GM18873 (cell line): ENCODE results near the gene RARG.

Experiments used
- ATAC-seq: cut with Tn5 transposase; IDR thresholded peaks from one replicate; pipeline ENCODE4 v1.9.1; 2021; ENCODE audit warnings: mild to moderate bottlenecking, moderate library complexity, moderate number of reproducible peaks; ENCODE audit not compliant: unreplicated experiment, low FRiP score

Gene RARG

DNA sequence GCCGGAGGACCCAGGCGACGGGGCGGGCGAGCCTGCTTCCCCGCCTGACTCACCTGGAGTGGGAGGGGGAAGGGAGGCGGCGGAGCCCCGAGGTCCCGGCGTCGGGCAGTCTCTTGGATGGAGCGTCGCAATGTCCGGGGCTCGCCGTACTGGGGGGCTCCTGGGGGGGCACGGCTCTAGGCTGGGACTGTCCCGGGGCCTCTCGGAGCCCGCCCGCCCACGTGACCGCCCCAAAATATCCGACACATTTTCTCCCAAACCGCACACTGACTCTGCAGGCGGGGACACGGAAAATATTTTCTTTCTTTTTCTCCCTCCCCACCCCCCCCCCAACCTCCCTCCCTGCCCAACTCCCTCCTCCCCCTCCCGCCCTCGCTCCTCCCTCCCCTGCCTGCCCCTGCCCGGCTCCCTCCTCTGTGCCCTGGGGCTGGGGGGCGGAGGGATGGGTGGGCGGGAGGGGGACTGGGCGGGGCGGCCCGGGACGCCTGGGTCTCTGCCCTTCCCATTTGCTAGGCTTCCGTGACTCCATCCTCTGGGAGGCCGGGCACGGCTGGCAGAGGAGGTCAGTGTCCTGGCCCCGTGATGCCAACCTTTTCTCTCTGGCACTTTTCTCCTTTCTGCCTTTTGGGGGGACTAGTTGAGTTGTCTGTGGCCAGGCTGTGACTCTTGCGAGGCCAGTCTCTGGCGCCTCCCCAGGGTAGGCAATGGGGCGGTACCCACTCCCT, at the start of gene RARG:
TSS of gene RARG (minus strand) at position 289 of the 725 bp plus-strand sequence. CDS start 4,664 bp downstream, outside the sequence.
- no peak for ATAC-seq

DNA sequence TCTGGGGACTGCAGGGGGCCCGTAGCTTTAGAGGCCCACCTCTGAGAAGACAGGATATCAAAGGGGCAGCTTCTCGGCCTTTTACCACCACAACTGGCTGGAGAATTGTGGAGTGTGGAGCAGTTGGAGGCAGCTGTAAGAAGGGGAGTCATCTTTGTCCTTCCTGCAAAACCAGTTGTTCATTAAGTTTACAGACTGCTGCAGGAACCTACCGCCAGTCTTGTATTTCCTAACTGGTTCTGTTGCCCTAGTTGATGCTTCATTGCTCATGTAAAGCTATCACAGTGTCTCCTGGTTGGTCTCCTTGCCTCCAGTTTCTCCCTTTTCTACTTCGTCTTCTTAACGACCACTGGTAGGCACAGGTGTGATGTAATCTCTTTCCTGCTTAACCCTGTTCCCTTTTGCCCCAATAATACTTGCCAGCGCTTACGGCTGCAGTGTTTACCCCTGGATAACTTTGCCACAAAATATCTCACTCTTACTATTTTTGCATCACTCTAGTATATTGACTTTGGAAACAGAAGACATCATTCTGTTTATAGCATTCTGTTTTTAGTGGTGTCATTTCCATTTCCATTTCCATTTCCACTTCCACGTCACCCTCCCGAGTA, 48.0 kb upstream of the RARG start:
- ATAC-seq, result no peak

DNA sequence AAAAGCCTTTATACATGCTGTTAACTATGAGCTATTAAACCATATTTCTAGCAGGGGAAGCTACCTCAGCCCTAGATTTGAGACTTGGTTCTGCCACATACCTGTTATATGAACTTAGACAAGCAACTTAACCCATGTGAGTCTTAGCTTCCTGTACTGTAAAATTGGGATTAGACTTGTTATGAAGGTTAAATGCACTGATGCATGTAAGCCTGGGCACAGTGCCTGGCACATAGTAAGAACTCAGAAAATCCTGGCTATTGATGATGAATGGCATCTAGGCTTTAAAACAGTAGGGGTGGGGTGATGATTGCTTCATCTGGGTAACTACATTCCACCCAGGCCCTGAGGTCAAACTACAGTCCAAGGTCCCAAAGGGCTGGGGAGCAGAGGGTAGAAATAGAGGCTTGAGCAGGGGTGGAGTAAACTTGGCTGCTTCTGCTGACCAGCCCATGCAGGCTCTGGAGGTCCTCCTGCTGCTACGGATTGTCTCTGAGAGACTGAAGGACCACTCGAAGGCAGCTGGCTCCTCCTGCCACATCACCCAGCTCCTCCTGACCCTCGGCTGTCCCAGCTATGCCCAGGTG, 47.4 kb upstream of the RARG start:
- no peak for ATAC-seq

DNA sequence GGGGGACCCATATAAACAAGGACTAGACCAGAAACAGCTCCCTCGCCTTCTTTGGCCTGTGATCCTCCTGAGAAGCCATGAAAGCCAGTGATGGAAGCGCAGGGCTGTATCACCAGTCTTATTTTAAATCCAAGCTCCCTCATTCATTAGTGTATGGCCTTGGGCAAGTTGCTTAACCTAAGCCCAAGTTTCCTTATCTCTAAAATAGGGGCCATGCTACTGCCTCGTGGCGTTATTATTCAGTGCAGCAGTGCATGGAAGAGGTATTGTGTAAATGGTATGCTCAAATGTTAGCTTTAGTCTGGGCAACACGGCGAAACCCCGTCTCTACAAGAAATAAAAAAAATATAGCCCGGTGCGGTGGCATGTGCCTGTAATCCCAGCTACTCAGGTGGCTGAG, 46.0 kb upstream of the RARG start:
- no peak for ATAC-seq

DNA sequence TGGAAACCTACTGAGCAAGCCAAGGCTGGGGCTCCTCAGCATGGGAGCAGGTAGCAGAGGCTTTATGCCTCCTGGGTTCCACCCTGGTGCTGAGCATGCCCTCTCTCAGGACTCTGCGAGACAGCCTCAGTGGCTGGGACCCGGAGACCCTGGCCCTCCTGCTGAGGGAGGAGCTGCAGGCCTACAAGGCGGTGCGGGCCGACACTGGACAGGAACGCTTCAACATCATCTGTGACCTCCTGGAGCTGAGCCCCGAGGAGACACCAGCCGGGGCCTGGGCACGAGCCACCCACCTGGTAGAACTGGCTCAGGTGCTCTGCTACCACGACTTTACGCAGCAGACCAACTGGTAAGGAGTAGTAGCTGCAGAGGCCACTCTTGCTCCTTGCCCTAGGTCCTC, 44.5 kb upstream of the RARG start:
- no peak for ATAC-seq

DNA sequence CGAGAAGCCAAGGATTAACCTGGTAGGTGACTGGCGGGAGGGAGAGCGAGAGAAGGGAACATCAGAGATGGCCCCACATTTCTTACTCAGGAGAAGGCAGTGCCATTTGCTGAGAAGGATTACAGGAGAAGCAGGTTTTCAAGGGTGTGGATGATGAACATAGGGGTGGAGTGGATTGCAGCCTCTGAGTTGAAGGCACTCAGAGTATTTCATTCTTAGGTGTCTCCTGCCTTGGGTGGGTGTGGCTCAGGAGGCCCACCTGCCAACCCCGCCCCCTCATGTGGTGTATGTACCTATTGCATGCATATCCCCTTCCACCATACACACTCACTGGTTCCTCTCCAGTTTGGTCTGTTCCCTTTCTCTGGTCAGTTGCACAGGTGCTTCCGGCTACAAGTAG, 42.4 kb upstream of the RARG start:
- no peak for ATAC-seq

DNA sequence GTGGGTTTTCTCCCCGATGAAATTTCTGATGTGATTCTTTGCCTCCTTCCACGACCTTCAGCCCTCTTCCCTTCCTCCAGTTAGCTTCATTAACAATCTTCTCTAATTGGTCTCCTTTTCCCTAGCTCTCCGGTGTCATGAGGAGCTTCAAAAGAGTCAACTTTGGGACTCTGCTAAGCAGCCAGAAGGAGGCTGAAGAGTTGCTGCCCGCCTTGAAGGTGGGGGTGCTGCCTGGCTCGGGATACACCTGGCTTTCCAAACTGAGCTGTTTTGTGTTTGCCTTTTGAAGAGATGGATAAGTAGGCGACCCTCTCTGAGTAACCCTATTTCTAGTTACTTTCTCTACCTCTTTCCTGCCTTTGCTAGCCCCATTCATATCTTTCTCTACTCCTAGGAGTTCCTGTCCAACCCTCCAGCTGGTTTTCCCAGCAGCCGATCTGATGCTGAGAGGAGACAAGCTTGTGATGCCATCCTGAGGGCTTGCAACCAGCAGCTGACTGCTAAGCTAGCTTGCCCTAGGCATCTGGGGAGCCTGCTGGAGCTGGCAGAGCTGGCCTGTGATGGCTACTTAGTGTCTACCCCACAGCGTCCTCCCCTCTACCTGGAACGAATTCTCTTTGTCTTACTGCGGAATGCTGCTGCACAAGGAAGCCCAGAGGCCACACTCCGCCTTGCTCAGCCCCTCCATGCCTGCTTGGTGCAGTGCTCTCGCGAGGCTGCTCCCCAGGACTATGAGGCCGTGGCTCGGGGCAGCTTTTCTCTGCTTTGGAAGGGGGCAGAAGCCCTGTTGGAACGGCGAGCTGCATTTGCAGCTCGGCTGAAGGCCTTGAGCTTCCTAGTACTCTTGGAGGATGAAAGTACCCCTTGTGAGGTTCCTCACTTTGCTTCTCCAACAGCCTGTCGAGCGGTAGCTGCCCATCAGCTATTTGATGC, 36.9 kb upstream of the RARG start:
- ATAC-seq, result no peak

DNA sequence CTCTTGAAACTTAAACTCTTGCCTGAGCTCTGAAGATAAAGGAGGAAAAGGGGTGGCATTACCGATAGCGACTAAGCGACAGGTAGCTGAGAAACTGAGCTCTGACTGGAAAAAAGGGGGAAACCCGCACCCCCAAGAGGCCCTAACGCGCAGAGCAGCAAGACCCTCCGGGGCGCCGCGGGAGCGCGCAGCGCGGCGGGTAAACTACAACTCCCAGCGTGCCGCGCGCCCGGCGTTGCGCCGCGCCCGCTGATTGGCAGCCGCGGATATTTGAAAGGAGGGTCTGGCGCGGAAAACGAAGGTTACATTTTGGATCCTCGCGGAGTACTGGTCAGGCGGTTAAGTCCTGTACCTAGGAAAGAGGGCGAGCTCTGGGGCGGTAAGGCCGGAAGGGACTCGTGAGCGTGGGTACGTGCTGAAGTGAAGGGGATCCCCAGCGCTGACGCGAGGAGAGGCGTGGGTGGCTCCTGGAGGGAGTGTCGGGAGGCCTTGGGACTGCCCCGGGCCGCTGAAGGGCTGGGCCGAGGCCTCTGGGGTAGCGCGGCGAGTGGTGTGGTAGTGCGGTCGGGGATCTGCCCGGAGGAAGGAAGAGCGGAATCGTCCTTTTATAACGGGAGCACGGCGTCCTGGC, 36.1 kb upstream of the RARG start, which contains the start of gene ESPL1:
TSS of gene ESPL1 (plus strand) at position 301 of the 631 bp plus-strand sequence. CDS start 468 bp downstream, outside the sequence.
- ATAC-seq, result peak; percentile 73

DNA sequence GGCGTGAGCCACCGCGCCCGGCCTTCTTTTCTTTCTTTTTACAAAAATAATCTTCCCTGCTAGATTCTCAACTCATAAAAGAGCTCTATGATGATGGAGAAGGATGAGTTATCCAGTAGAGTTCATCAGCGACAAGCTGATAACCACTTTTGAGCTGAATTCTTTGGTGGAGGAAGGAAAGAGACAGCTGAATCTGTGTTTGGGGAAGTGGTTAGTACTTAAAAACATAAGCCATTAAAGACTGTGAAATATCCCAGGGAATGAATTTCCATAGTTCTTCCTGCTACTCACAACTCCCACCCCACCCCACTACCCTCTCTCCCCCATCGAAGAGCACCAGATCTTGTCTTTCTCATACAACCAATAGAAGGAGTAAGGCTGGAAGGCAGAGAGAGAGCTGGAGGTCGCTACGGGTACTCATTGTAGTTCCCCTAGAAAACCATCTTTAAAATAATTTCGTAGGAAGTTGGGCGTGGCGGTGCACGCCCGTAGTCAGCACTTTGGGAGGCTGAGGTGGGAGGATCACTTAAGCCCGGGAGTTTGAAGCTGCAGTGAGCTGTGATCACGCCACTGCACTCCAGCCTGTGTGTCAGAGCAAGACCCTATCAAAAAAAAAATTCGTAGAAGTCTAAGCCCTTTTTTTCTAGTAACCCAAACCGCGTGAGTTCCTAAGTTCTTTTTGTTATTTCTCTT, 35.4 kb upstream of the RARG start:
- no peak for ATAC-seq

DNA sequence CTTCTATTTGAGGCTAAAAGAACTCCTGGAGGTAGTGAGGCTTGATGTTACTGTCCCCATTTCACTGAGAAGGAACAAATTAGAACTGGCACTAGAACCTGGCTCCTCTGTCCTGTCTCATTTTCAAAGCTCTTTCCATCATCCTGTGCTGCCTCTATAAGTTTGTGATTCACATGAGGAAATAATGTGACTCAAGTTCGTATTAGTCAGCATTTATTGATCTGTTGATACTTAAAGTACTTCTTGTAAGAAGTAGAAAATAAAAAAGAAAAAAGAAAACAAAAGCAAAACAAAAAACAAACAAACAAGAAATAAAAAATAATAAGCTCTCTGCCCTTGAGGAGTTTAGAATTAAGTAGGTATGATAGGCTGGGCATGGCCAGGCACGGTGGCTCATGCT, 33.8 kb upstream of the RARG start:
- no peak for ATAC-seq

DNA sequence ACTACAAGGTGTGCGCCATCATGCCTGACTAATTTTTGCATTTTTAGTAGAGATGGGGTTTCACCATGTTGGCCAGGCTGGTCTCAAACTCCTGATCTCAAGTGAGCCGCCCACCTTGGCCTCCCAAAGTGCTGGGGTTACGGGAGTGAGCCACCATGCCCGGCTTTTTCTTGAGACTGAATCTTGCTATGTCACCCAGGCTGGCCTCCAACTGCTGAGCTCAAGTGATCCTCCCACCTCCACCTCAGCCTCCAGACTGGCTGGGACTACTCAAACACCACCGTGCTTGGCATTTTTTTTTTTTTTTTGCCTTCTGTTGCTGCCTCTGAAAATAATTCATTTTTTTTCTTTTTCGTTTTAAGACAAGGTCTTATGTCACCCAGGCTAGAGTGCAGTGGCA, 27.9 kb upstream of the RARG start:
- ATAC-seq, result no peak

DNA sequence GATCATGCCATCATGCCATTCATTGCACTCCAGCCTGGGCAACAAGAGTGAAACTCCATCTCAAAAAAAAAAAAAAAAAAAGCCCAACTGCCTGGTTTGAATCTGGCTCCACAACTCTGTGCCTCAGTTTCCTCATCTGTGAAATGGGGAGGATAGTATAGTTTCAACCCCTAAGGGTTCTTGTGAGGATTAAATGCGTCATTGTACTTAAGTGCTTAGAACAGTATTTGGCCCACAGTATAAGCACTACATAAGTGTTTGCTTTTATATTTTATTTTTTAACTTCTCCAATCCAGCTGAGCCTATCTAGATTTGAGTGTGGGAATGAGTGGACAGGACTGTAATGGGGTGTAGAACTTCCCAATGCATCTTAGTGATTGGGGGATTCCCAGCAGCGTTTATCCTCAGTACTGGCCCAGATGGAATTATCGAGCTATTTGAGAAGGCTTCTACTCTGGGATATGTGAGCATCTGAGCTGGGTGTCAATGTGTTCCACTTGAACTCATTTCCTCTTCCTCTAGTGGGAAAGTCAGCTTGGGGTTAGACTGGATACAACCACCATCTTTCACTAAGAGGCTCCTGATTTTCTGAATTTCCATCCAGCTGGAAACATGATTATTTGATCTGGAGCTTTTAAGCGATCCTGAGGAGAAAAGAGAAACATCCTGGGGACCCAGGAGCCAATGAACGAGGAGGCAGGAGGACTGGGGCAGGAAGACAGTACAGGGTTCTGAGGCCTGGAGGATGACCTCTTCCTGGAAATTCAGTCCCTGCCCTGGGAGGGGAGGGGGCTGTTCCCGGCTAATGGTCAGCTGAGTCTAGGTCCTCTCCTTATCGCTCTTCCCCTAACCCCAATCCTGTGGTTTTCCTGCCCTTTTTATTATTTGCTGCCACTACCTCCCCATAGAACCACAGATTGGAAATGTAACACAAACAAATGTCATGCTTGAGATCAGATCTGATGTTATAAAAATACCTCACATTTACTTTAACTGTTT, 26.8 kb upstream of the RARG start:
- ATAC-seq, result no peak

DNA sequence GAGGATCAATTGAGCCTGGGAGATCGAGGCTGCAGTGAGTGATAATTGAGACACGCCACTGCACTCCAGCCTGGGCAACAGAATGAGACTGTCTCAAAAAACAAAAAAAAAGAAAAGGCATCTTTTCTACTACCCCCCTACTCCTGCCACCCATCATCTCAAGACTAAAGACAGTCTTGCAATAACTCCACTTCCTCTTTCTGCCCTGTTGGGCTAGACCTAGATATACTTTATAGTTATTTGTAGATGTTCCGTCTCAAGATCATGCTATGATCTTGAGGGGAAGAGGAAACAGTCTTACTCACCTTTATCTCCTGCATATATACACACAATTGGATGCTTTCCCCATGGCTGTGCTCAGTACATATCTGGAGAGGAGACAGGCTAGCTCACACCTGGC, 24.0 kb upstream of the RARG start:
- ATAC-seq, result no peak

DNA sequence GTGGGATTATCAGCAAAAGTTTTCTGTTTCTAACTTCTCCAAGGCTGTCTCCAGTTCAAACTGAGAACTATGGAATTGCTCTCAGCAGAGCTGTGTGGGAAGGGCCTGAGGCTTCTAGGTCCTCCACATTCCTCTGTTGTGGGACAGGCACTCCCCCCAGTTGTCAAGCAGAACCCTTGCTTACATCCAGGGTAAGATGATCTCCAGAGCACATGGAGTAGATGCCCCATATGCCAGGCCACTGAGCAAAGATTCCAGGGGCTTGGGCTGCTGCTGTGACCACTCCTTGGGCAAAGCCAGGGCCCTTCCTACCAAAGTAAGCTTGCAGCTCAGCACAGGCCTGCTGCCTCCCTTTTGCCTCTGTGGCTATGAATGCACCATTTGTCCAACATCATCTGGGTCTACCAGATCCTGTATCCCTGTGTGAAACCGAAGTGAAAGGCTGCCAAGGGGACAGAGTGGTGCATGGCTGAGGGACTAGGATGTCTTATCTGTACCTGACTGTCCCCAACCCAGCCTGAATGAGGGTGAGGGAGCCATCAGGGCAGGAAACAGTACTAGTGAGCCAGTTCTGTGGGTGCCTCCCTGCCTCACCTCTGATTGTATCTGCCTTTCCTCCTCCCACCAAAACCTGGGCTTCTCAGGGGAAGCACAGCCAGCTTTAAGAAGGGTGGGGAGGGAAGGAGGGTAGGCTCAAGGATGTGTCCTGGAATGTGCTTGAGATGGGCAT, 23.0 kb upstream of the RARG start:
- no peak for ATAC-seq

DNA sequence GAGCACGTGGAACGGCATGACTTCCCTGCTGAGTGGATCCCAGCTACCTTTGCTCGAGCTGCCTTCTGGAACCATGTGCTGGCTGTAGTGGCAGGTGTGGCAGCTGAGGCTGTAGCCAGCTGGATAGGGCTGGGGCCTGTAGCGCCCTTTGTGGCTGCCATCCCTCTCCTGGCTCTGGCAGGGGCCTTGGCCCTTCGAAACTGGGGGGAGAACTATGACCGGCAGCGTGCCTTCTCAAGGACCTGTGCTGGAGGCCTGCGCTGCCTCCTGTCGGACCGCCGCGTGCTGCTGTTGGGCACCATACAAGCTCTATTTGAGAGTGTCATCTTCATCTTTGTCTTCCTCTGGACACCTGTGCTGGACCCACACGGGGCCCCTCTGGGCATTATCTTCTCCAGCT, 21.3 kb upstream of the RARG start:
- no peak for ATAC-seq

DNA sequence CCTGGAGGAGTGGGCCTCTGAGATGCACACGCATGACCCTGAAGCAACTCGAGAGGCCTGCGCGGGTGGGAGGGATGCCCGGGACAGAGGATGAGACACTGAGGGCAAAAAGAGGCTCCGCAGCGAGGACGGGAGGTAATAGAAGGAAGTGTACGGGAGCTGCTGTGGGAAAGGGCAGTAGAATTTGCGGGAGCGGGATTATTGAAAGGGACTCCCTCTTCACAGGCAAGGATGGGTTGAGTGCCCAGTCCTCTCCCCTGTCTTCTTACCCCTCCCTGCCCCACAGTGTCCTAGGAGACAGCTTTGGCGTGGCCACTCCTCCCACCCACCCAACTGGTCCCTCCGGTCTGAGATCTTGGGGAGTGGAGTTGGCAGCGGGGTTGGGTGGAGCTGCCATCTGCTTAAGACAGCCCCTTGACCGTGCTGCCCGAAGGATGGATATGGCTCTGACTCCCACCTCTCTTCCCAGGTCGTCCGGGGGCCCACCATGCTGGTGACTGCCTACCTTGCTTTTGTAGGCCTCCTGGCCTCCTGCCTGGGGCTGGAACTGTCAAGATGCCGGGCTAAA, 20.4 kb upstream of the RARG start:
- peak; percentile 16 for ATAC-seq

DNA sequence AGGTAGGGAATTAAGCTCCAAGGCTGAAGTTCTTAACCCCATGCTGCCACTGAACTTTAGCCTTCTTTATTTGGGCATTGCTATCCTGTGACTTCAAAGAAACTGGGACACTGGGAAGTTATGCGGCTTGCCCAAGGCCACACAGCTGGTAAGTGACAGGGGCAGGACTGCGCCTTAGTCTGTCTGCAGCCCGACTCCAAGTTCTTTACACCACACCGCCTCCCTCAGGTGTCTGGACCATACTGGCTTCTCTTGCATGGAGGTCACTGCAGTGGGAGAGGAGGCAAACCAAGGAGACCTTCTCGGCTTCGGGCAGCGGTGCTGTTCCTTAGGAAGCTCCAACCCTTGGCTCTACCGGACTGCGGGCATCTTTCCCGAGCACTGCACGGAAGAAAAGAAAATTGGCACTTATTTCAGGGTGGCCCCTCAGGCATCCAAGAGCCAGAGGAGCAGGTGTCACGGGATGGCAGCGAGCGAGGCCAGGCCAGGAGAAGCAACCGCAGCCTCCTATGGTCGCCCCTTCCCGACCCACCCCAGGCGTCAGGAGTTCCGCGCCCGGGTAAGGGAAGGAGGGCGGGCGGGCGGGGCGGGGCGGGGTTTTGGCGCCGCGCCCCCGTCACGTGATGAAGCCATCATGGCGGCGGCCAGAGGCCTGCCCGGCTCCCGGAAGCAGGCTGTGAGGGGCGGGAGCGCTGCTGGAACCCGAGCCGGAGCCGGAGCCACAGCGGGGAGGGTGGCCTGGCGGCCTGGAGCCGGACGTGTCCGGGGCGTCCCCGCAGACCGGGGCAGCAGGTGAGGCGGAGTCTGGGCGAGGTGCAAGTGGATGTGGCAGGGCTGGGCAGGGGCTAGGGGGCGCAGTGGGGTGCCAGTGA, 19.7 kb upstream of the RARG start:
- ATAC-seq, result peak; percentile 42
